Lower lobe of right lung (tissue), 2 donors: ENCODE results near the gene ELP4. TPM values are rescaled to one million over a fixed set of nuclear protein-coding genes. Genes with fewer than 3 reads are reported as not detected.

ENCODE experiments used
- ATAC-seq, 2 donors: fragments of 200-7000 bp; cut with Tn5 transposase; one replicate each; pipeline ENCODE4 v1.9.1; 2020 to 2022; ENCODE audit warnings: mild to moderate bottlenecking in 2 of 2, moderate library complexity in 2 of 2
- DNase-seq: peaks from one replicate; pipeline ENCODE4 v3.0.0-alpha.2; 2020
- H3K27ac ChIP-seq: fragments of 200-600 bp; one replicate; pipeline ENCODE4 v1.8.0; 2022
- H3K27me3 ChIP-seq: fragments of 200-600 bp; one replicate; pipeline ENCODE4 v1.8.0; 2022; ENCODE audit warnings: low read depth
- H3K36me3 ChIP-seq: fragments of 200-600 bp; one replicate; pipeline ENCODE4 v1.8.0; 2022; ENCODE audit warnings: mild to moderate bottlenecking
- H3K4me1 ChIP-seq: fragments of 200-600 bp; one replicate; pipeline ENCODE4 v1.8.0; 2022
- H3K4me3 ChIP-seq: fragments of 200-600 bp; one replicate; pipeline ENCODE4 v1.8.0; 2022; ENCODE audit warnings: mild to moderate bottlenecking
- H3K9me3 ChIP-seq: fragments of 200-600 bp; one replicate; pipeline ENCODE4 v1.8.0; 2022
- CTCF ChIP-seq: fragments of 200-600 bp; IDR thresholded peaks from one replicate; pipeline ENCODE4 v1.8.0; 2022; ENCODE audit warnings: antibody characterized with exemption, mild to moderate bottlenecking
- intact Hi-C: fragments of 100-400 bp; cut with DNase I; formaldehyde crosslinking; loops from one replicate; pipeline ENCODE4 v1.11.0; 2022
- total RNA-seq: library from RNA; stranded (reverse); fragmentation: NEBNext Ultra II Directional; extraction: Animal tissue kit (Norgen Biotek cat#: 25700); gene quantifications from one replicate; pipeline ENCODE4 v1.2.1, GENCODE V29; 2021
- donor health status: DM: no; HTN: yes; CAD: no; lungs with severe emphysema.

Gene ELP4
- total RNA-seq, 1 donor from 2014 or later, result 22.1 TPM

GRCh38 chr11:31792456-31792855, 282.9 kb downstream of the ELP4 start:
- TF ChIP-seq CTCF, result no peak
- peaks cover 46% of the 10 kb centered on the region for H3K27me3 ChIP-seq

DNA sequence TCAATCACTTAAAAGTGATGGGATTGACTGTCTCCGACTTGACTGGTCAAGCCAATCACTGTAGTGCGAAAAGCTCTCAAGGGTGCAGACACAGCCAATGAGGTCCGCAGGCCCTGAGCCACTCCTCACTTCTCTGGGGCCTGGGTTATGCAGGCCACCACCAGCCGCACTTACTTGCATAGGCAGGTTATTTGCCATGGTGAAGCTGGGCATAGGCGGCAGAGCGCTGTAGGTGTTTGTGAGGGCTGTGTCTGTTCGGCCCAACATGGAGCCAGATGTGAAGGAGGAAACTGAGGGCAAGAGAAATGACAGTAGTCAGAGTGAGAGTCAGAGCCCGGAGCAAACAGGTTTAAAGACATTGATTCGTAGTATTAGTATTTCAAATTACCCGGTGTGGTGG, 283.7 kb downstream of the ELP4 start:
- Histone ChIP-seq H3K36me3 (no peaks in the 10 kb centered on the region), H3K4me3 (no peak overlapping the region), H3K27ac (no peak overlapping the region), H3K4me1 (peaks cover under 1% of the 10 kb centered on the region), H3K27me3 (peaks cover 54% of the 10 kb centered on the region), H3K9me3 (no peaks in the 10 kb centered on the region)
- TF ChIP-seq CTCF, result no peak
- DNase-seq (no peak), ATAC-seq (no peak)
- intact Hi-C loops, result no loop called here

More at GRCh38 chr11:31792456-31792855, 282.9 kb downstream of the ELP4 start:
- Histone ChIP-seq H3K4me1 (no peaks in the 10 kb centered on the region), H3K4me3 (no peak overlapping the region), H3K36me3 (no peaks in the 10 kb centered on the region), H3K27ac (no peak overlapping the region), H3K9me3 (no peaks in the 10 kb centered on the region)
- ATAC-seq (no peak), DNase-seq (no peak)
- intact Hi-C loops, result no loop called here

GRCh38 chr11:31794548-31794947, 285.0 kb downstream of the ELP4 start:
- Histone ChIP-seq H3K9me3 (no peaks in the 10 kb centered on the region), H3K27me3 (peaks cover 66% of the 10 kb centered on the region), H3K36me3 (no peaks in the 10 kb centered on the region), H3K27ac (no peak overlapping the region), H3K4me1 (peaks cover 8% of the 10 kb centered on the region), H3K4me3 (no peak overlapping the region)
- ATAC-seq (no peak), DNase-seq (no peak)
- TF ChIP-seq CTCF, result no peak
- intact Hi-C loops, result no loop called here

DNA sequence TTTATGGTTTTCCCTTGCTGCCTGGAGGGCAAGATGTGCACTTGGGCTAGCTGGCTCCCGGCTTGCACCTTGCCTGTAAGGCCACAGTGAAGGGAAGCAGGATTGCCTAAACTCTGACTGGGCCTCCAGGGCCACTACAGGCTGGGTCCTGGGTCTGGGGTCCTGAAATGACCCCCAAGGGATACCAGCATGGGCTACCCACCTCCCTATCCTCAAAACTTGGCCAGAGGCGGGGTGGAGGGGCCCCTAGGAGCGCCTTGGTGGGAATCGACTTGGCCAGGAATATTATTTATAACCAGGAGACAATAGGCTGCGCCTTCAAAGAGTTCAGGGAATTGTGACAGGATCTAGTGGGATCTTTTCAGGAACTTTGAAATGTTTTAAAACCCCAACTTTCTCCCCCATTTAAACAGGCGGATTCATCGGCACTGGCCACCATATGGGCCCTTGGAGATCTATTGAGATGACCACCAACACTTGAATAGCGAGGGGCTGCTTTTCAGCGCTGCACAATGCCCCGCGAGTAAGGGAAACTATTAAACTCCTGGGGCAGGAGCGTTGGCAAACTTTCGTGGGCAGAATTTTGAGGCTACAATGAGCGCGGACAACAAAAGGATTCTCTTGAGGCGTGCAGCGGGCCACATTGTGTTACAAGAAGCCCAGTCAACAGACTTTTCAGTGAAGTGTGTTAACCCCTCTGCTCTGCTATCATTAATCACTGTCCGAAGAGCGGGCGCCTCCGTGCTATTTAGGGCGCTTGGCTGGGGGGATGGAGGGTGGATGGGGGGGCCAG, 286.3 kb downstream of the ELP4 start:
- no peak for TF ChIP-seq CTCF
- ATAC-seq, result no peak
- H3K4me3 ChIP-seq, result no peak overlapping the region
- no peaks in the 10 kb centered on the region for H3K36me3 ChIP-seq
- peaks cover 8% of the 10 kb centered on the region for H3K4me1 ChIP-seq
- intact Hi-C loops, result no loop called here
- H3K27me3 ChIP-seq, result peaks cover 77% of the 10 kb centered on the region
- H3K27ac ChIP-seq, result no peak overlapping the region
- DNase-seq, result no peak
- H3K9me3 ChIP-seq, result no peaks in the 10 kb centered on the region

DNA sequence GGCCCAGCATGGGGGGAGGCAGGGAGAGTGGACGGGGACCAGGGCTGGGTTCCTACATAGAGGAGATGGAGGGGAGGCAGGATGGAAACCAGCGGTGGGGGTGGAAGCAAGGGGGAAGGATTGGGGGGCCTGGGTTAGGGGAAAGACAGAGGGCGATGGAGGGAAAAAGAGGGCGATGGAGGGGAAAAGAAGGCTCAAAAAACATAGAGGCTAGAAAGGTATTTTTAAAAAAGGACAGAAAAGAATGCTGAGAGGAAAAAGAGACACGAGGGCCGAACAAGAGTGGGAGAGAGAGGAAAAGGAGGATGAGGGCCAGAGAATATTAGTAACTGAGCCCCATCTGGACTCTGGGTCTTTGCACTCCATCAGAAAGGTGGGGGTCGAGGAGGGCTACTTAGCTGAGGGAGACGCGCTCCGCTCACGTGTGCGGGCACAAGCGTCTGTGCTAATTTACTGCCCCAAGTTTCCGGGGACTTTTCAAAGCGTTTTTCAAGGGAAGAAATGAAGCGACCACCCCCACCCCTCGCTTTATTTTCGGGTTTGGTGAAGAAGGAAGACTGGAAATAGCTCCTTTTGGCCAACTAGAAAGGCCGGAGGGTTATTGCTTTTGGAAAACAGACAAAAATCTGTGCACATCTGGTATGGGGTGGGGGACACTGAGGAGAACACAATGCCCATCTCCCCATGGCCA, 287.1 kb downstream of the ELP4 start:
- H3K27ac ChIP-seq, result no peak overlapping the region
- H3K4me3 ChIP-seq, result no peak overlapping the region
- intact Hi-C loops, result no loop called here
- DNase-seq (no peak), ATAC-seq (no peak)
- TF ChIP-seq CTCF, result no peak
- H3K36me3 ChIP-seq, result no peaks in the 10 kb centered on the region
- peaks cover 8% of the 10 kb centered on the region for H3K4me1 ChIP-seq
- no peaks in the 10 kb centered on the region for H3K9me3 ChIP-seq
- peaks cover 80% of the 10 kb centered on the region for H3K27me3 ChIP-seq
